Non-pigmented ciliary epithelial cell (primary cell): ENCODE data around the gene CSKMT.
"Not testable (repeated sequence)": the region's sequence is repeated elsewhere in the genome, so short reads cannot be mapped to it uniquely, and the experiment has no call there.

Source experiments
- DNase-seq: peaks from one replicate; pipeline ENCODE4 v3.0.0-alpha.2; 2010; ENCODE audit warnings: low read depth

Gene CSKMT, protein sequence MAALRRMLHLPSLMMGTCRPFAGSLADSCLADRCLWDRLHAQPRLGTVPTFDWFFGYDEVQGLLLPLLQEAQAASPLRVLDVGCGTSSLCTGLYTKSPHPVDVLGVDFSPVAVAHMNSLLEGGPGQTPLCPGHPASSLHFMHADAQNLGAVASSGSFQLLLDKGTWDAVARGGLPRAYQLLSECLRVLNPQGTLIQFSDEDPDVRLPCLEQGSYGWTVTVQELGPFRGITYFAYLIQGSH

DNA sequence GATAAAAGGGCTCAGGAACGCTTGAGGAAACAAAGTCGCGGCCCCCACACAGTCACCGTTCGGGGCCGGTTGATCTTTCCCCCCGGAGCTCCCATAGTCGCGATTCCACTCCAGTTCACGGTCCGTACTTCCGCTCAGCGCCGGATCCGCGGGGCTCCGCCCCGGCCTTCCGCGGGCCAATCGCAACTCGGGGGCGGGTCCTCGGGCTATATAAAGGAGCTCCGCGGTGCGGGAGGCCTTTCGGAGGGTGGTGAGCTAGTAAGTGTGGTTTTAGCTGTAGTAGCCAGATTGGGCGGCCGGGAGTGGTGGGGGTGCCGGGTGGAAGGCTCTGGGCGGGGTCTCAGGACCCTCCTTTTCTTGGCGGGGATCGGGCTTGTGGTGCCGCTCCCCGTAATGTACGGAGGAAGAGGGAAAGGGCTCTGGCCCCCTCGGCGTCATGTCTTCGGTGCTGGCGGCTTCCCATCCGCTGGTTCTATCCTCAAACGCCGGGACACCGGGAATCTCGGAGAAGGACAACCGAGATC is at the start of gene CSKMT, which contains the start of gene C11orf98:
Gene CSKMT (plus strand): TSS at position 238 of the 524 bp plus-strand sequence. CDS start 568 bp downstream, outside the sequence.
Gene C11orf98 (minus strand): TSS at position 136 of the 524 bp plus-strand sequence. CDS start 41 bp downstream, at position 95.
- DNase-seq = peak; percentile 70

DNA sequence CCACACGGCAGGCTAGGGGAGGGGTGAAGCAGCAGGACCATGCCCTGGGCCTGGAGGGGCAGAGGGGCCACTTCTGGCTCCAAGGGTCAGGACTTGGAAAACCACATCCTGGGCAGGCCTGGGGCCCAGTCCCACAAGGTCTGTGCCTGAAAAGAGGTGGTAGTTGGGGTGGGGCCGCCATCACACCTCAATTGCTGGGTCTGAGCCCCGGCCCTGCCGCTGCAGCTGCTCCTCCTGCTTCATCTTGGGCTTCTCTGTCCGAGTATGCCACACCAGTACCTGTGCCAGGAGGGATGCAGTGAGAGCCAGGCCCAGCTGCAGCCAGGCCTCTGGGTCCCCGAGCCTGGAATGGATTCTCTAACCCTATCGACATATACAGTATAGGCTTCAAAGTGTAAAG is 49.6 kb upstream of the CSKMT start:
- no peak for DNase-seq

DNA sequence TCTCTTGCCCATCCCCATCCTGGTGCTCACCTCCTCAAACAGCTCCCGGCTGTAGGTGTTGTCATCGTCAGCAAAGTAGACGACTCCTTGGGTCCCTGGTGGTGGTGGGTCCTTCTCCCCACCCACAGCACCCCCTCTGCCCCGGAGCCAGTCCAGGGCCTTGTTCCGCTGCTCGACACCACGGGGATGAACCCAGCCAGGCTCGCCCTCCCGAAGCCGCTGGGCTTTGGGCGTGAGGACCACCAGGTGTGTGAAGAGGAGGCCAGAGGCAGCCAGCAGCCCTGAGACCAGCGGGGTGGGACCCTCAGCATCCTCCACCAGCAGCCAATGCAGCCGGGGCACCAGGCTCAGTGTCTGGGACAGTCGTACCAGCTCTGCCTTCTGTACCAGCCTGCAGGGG is 48.2 kb upstream of the CSKMT start:
- not testable (repeated sequence) for DNase-seq

DNA sequence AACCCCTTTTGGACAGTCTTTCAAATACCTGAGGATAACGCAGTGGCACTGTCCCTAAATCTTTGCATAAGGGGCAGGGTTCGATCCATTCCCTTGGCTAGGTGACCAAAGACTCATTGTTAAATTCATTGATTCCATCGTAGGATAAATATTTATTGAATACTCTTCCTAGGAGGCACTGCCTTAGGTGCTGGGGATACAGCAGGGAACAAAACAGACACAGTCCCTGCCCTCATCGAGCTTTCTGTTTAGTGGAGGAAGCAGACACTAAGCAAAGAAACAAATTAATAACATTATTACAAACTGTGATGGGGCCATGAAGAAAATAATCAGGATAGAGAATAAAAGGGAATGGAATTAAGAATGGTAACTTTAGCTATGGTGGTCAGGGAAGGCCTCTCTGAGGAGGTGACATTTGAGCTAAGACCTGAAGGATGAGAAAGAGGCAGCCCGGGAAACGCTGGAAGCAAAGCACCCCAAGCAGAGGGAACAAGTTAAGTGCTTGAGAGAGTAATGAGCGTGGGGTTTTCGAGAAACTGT is 44.0 kb upstream of the CSKMT start:
- DNase-seq = no peak

DNA sequence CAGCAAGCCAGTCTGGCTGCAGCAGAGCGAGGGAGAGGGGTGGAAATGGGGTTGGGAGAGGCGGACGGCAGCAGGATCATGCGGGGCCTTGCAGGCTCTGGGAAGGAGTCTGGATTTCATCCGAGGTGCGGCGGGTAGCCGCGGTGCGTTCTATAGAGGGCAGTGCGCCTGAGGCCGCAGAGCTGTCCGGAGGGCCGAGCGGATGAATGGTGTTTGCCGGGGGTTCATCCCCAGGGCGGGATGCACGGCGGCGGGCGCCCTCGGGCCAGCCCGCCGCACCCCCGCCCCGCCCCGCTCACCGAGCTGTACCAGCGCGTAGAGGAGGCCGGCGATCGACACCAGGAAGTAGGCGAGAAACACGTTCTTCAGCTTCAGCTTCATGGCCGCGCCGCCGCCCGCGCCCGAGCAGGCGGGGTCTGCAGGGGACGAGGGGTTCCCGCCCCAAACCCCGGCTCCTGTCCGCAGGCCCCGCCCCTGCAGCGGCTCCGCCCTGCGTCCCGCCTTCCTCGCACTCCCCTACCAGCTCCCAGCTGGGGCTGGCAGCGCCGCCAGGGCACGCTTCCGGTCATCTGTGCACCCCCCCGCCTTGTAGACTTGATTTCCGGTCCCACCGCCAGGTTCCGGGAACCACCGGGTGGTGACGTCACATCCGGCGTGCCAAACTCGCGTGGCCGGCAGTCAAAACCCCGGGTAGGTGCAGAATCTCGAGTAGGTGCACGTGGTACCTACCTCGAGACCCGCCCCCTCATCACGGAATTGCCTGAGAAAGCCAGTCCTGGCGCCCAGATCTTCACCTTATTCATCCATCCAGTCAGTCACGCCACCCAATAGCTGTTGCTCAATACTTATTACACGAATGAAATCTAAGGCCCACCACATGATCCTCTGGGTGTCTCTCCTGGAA is 43.3 kb upstream of the CSKMT start, which contains the start of gene B3GAT3:
Gene B3GAT3 (minus strand): TSS at position 420 of the 904 bp plus-strand sequence. CDS start 39 bp downstream, at position 381.
- peak; percentile 88 for DNase-seq

DNA sequence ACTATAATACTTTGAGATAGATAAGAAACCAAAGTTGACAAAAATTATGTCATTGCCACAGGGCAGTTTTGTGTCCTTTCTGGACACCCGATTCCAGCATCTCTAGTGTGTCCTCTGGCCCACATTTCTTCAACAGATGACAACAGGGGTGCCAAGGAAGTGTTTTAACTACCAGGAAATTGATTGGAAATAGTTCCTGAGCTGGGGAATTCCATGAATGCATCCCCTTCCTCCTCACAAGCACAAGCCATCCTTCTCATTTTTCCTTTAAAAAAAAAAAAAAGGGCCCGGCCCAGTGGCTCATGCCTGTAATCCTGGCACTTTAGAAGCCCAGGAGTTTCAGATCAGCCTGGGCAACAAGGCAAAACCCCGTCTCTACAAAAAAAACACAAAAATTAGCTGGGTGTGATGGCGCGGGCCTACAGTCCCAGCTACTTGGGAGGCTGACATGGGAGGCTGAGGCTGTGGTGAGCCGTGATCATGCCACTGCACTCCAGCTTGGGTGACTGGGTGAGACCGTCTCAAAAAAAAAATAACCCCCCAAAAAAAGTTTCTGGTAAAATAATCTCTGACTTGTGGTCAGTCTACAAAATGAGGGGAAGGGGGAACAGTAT is 42.5 kb upstream of the CSKMT start:
- no peak for DNase-seq

DNA sequence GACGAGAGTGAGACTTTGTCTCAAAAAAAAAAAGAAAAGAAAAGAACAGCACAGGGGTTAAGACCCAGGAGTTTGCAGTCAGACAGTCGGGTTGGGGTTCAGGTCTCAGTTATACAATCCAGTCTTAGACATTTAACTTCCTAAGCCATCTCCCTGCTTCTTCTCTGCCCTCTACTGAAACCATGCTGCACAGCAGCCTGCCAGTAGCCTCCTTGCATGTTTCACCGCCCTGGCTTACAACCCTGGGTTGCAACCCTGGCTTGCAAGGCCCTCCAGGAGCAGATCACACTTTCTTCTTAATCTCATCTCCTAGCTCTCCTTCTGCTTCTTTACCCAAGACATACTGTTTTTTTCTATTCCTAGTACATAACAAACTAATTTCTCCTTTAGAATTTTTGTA is 37.4 kb upstream of the CSKMT start:
- no peak for DNase-seq

DNA sequence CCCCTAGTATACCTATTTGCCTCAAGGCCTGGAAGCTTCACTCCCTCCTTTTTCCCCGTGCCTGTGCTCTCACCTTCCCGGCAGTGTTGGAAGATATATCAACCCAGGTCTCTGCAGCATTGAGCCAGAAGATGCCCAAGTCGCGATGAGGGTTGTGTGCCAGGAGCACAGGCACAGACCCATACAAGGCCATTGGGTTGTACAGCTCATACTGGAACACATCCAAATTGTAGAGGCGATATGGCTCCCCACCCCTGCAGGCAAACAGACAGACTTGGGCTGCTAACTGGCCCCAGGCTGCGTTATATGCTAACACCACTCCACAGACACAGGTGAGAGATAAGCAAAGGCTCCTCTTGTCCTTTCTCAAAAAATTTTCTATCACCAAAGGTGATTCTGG is 32.6 kb upstream of the CSKMT start:
- no peak for DNase-seq

DNA sequence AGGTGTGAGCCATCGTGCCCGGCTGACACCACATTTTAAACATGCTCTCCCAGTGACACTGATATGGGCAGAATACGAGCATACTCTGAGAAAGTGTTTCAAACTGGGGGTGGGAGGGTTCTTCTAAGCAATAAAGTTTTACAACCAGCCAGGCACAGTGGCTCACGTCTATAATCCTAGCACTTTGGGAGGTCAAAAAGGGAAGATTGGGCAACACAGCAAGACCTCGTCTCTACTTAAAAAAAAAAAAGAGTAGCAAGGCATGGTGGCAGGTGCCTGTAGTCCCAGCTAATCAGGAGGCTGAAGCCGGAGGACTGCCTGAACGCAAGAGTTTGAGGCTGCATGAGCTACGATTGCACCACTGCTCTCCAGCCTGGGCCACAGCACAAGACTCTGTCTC is 20.9 kb upstream of the CSKMT start:
- no peak for DNase-seq

DNA sequence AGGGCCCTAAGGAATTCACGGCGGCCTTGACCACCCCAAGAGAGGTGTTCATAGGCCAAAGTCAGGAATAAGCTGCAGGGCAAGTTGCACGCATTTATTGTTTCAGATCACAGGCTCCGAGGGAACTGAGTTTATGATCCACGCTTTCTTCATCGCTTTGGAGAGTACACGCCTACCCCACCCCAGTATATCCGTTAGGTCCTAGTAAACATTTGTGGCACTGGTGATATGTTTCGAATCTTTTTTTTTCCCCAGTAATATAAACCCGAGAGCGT is 19.5 kb upstream of the CSKMT start:
- DNase-seq = no peak

DNA sequence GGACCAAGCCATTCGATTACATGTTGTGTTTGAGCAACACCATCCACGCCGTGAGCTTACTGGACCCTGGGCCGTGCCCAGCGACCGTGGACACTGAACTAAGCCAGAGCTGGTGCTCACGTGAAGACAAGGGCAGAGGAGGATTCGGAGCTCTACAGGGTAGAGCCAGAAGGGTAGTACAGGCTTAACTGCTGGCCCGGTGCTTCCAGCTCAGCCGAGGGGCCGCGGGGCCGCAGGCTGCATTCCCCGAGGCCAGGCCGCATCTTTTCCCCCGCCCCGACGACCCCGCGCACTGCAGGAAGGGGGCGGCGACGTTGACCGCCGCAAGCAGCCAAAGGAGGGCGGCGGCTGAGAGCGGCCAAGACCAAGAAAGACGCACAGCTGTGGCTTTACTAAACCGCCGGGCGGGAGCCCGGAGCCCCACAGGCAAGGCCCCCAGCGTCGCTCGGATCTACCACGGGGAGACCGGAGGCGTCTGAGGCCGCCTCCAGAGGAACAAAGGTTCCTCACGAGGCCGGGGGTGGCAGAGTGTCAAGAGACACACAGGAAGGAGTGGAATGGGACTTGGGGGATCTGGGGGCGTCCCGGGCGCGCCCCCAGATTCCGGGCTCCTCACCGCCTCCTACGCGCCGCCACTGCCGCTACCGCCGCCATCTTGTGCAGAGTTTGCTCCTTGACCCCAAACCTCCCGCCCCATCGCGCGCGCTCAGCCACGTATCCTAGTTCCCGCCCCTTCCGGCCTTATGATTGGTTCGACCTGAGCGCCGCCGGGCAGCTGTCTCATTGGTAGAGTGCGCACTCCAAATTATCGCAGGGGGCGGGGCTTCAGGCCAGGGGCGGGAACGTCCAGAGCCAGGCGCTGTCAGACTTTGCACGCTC is 18.9 kb upstream of the CSKMT start, which contains the start of gene GANAB:
Gene GANAB (minus strand): TSS at position 668 of the 879 bp plus-strand sequence. CDS start 14 bp downstream, at position 654.
- DNase-seq = peak; percentile 86

DNA sequence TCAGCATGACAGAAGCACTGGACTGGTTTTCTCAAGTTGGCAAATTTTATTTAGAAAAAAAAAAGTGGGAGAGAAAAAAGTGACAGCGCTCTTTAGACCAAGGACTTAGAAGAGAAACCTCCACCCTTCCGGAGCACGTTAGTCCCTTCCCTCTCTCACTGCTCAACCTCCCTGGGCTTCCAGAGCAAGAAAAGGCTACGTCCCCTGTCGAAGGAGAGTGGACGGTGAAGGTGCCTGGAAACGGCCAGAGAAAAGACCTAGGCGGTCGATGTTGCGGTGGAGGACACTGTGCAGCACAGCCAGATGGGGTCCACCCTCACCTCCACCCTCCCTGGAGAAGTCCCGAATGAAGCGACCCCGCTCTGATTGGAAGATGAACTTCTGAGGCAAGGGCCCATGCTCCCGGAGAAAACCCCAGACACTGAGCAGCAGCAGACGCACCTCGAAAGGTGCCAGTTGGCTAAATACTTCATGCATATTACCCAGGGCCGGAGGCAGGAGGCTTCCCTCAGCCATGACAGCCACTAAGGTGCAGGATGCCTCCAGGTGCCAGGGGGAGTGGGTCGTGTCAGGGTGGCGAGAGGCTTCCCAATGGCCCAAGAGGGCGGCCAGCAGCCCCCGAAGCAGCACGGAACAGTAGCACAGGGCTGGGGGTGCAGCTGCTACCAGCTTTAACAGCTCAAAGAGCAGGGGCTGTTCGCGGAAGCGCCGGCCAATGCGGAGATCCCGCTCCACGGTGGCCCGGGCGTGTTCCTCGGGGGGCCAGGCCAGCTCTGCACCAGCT is 18.1 kb upstream of the CSKMT start:
- DNase-seq = no peak

DNA sequence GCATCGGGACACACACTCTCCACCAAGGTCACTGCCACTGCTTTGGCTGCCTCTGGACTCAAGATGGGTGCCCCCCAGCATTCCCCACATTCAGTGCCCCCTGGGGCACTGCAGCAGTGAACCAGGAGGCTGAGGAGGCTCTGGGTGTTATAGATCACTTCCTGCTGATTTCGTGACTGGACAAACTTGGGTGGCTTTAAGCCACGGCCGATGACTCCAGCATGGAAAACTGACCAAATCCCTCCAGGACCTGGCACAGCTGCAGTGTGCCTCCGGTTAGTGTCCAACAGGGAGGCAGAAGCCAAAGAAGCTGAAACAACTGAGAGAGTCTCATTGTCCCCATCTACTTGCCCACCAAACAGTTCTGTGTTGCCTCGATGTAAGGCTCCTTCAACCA is 17.5 kb upstream of the CSKMT start:
- DNase-seq = no peak

DNA sequence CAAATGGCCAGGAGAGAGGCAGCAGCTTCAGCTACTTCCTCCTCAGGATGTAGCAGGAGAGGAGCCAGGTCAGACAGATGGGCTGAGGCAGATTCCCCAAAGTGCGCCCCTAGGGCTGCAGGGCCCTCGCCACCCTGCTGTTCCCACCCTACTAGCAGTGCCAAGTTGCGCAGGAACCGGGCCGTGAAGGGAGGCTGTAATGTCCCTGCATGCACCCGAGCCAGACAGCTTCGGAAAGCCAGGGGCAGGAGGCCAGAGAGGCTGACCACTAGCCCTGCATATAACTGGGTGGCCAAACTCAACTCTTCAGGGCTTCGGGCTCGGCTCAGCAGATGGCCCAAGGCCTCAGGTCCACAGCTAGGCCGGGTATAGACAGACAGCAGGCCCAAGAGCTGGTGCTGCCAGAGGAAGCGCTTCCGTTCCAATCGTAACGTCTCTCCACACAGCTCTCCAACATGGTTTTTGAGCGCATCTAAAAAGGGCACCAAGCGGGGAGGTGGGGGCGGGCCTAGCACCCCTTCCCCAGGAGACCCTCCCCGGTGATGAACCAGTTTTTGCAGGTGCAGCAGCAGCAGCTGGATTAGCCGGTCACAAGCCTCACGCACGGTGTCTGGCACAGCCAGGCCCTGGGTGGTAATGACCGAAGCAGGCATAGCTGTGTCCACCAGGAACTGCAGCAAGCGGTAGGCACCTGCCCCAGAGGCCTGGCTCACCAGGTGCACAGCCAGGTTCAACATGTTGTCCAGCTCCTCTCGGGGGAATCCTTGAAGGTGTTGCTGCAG is 16.7 kb upstream of the CSKMT start:
- DNase-seq = no peak

DNA sequence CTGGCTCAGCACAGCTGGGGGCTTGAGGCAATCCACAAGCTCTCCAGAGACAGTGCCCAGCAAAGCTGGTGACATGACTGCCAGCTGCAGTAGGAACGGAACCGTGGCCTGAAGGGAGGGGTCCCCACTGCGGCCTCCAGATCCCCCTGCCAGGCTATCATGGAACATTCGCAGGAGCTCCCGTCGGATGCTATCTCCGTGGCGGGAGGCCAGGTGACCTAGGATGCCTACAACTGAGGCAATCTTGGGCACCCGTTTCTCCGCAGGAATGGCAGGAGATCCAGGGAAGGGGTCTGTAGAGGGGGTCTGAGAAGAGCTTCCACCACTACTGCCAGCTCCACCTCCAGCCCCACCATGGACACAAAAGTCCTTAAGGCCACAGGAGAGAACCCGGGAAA is 16.1 kb upstream of the CSKMT start:
- no peak for DNase-seq

DNA sequence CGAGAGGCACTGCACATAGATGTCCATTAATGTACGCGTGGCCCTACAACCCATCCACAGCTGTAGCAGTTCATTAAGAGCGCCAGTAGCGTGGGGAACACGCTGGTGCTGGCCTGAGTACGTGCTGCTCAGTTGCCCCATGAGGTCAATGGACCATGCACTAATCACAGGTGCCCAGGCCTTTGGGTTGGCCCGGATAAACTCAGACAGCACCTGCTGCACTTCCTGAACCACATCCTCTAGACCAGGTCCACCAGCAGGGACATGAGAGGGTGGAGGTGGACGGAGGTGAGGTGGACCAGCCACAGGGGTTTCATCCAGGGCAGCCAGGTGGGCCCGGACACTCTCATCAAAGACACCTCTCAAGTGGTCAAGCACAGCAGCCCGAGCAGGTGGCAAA is 15.6 kb upstream of the CSKMT start:
- DNase-seq = no peak

DNA sequence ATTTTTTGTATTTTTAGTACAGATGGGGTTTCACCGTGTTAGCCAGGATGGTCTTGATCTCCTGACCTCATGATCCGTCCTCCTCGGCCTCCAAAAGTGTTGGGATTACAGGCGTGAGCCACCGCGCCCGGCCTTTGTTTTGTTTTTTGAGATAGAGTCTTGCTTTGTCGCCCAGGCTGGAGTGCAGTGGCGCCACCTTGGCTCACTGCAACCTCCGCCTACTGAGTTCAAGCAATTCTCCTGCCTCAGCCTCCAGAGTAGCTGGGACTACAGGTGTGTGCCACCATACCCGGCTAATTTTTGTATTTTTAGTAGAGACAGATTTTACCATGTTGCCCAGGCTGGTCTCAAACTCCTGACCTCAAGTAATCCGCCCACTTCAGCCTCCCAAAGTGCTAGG is 14.8 kb upstream of the CSKMT start:
- not testable (repeated sequence) for DNase-seq

DNA sequence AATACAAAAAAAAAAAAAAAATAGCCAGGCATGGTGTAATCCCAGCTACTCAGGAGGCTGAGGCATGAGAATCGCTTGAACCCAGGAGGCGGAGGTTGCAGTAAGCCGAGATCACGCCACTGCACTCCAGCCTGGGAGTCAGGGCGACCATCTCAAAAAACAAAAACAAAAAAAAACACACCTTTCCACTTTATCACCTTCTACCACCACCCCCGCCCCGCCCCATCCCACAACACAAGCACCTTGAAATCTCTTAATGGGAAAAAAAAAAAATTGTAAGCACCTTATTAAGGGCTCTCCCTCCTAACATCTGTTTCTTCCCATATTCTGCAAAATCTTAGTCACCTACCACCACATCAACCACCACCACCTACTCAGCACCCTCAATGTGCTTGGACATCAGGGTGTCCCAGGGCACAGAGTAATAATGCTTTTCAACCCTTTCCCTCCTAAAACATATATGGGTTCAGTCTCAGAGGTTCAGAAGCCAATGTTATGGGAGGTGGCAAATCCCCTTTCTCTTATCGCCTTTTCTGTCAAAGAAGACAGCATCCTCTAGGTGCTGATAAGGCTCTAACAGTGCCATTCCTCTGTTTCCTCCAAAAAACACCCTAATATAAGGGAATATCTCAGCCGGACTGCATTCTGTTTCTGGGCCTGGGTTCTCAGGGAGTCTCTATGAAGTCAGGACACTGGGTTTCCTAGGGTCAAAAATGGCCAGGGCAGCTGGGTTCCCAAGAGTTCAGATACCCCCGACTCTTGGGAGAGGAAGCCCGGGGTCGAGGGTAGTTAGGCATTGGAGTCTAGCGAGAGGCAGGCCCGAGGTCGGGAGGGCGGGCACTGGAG is 12.7 kb upstream of the CSKMT start:
- DNase-seq = no peak

DNA sequence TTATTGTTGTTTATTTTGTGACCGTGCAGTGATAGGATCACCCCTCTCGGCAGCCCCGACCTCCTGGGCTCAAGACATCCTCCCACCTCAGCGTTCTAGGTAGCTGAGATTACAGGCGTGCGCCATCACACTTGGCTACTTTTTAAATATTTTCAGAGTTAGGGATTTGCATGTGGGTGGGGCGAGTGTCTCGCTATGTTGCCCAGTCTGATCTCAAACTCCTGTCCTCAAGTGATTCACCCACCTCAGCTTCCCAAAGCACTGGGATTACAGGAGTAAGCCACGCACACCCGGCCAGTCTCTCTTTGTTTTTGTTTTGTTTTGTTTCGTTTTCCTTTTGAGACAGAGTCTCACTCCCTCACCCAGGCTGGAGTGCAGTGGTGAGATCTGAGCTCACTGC is 10.8 kb upstream of the CSKMT start:
- no peak for DNase-seq
